HG03025 (cell line): Measurements from ENCODE around the gene C17orf78.
"Not testable (repeated sequence)": the region's sequence is repeated elsewhere in the genome, so short reads cannot be mapped to it uniquely, and the experiment has no call there.

Source experiments
- ATAC-seq: cut with Tn5 transposase; IDR thresholded peaks from one replicate; pipeline ENCODE4 v1.9.1; 2021; ENCODE audit warnings: mild to moderate bottlenecking, moderate library complexity; ENCODE audit not compliant: unreplicated experiment, low FRiP score

The C17orf78 gene

DNA sequence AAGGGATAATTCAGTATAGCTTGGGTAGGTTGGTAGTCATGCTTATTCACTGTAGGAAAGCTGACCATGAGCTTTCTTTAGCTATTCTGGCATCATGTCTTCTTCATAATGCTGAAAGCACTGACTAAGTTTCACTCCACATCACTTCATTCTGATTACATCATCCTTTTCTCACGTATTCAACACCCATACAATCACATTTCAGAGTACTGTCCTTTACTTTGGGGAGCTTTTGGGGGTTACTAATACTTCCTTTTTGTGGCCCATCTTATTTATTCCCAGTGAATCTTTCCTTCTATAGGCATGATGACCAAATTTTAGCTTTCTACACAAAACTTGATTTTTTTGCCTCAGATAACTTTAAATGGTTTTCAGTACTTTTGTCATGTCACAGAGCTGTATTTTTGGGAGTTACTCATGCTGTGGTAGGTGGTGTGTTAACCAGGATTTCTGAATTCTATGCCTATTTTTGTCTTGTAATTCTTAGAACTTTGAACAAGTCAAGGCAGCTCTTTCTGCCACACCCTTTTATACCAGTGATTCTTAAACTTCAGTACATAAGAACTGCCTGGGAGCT lies 54.4 kb downstream of the C17orf78 start:
- ATAC-seq: no peak

DNA sequence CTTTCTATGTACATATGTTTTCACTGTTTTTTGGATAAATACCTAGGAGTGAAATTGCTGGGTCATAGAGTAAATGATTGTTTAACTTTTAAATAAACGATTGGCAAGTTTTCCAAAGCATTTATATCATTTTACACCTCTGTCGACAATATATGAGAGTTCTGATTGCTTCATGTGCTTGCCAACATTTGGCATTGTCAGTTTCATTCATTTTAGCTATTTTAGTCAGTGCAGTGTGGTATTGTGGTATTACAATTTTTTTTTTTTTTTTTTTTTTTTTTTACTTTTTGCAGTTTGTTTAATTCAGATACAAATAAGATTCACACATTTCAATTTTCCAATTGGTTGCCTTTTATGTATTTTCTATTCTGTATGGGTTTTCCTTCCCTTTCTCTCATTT lies 56.9 kb downstream of the C17orf78 start:
- ATAC-seq: no peak

DNA sequence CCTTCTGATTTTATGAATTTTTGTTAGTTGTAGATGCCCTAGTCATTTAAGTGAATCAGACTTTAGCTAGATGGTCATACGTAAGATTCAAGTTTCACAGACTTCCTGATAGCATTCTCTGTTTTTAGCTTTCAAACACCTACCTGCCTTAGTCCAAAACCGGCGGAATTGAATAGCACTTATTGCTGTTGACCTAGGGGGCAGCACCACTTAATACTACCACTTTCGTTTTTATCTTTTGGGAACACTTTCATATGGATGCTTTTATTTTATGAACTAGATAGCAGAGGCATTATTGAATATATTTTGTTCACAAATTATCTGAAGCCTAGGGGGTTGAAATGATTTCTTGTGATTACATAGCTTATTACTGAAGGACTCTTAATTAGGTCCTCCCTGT lies 62.4 kb downstream of the C17orf78 start:
- ATAC-seq: no peak

DNA sequence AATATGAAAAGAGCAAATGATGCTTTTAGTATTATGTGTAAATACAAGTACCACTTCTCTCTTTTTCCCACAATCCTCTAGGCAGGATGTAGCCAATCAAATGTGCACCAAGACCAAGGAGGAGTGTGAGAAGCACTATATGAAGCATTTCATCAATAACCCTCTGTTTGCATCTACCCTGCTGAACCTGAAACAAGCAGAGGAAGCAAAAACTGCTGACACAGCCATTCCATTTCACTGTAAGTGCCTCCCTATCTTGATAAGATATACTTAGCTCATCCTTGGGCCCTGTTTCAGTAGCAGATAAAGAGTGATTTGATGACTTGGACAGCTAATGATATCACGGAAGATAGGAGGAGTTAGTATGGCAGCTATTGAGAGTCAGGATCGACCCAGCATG lies 64.6 kb downstream of the C17orf78 start:
- no peak for ATAC-seq

DNA sequence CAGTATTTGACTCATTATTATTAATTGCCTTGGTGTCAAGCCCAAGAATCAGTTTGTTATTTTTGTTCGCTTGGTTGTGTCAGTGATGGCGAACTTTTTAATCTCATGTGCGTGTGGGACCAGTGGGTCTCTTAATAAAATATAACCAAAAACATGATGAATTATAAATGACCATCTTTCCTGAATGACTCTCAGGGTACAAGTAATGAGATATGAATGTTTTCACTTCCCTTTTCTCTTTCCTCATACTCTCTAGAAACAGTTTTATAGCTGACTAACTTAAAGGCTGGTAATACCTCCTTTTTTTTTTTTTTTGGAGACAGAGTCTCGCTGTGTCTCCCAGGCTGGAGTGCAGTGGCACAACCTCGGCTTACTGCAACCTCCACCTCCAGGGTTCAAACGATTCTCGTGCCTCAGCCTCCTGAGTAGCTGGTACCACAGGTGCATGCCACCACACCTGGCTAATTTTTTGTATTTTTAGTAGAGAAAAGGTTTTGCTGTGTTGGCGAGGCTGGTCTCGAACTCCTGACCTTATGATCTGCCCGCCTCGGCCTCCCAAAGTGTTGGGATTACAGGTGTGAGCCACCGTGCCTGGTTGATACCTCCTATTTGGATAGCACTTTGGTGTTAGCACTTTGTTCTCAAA lies 65.7 kb downstream of the C17orf78 start:
- not testable (repeated sequence) for ATAC-seq
